ENCODE measurements around the gene SLC66A2. TPM values are rescaled to one million over a fixed set of nuclear protein-coding genes. Genes with fewer than 3 reads are reported as not detected.

SLC66A2 gene
- total RNA-seq, 1 donor from 2014 or later: 65.2 TPM

- intact Hi-C loops (cut with DNase I): no loop called here
- no peak for ATAC-seq
- DNase-seq (ENCODE audit: low spot score): peak; percentile 50
Observed at GRCh38 chr18:79912994-79913831, 38.2 kb downstream of the SLC66A2 start.

GRCh38 chr18:79912409-79912991, 39.0 kb downstream of the SLC66A2 start:
- no peak for ATAC-seq
- intact Hi-C loops (cut with DNase I): no loop called here
- no peak for DNase-seq (ENCODE audit: low spot score)

- no peak for ATAC-seq
- DNase-seq (ENCODE audit: low spot score): peak; percentile 56
- intact Hi-C loops (cut with DNase I): no loop called here
Observed at GRCh38 chr18:79911344-79912270, 39.8 kb downstream of the SLC66A2 start.

- intact Hi-C loops (cut with DNase I): no loop called here
- ATAC-seq: no peak
Observed at GRCh38 chr18:79910563-79911343, 40.7 kb downstream of the SLC66A2 start.

GRCh38 chr18:79906706-79907105, 44.7 kb downstream of the SLC66A2 start:
- ATAC-seq: no peak
- no peak for DNase-seq (ENCODE audit: low spot score)
- intact Hi-C loops (cut with DNase I): no loop called here

More at GRCh38 chr18:79910563-79911343, 40.7 kb downstream of the SLC66A2 start:
- no peak for DNase-seq (ENCODE audit: low spot score)

- intact Hi-C loops (cut with DNase I): no loop called here
- ATAC-seq (no peak), DNase-seq (ENCODE audit: low spot score) (no peak)
Observed at GRCh38 chr18:79905993-79906392, 45.5 kb downstream of the SLC66A2 start.

GRCh38 chr18:79905389-79905911, 46.0 kb downstream of the SLC66A2 start:
- intact Hi-C loops (cut with DNase I): no loop called here
- DNase-seq (ENCODE audit: low spot score): peak; percentile 52
- ATAC-seq: no peak

GRCh38 chr18:79904357-79905147, 46.9 kb downstream of the SLC66A2 start:
- ATAC-seq (peak; percentile 6), DNase-seq (ENCODE audit: low spot score) (peak; percentile 55)
- intact Hi-C loops (cut with DNase I): no loop called here

GRCh38 chr18:79903787-79904356, 47.6 kb downstream of the SLC66A2 start:
- ATAC-seq: no peak
- intact Hi-C loops (cut with DNase I): no loop called here
- DNase-seq (ENCODE audit: low spot score): peak; percentile 55

- intact Hi-C loops (cut with DNase I): no loop called here
- DNase-seq (ENCODE audit: low spot score) (peak; percentile 49), ATAC-seq (no peak)
Observed at GRCh38 chr18:79903071-79903635, 48.3 kb downstream of the SLC66A2 start.

GRCh38 chr18:79902640-79903039, 48.8 kb downstream of the SLC66A2 start:
- peak; percentile 13 for ATAC-seq
- intact Hi-C loops (cut with DNase I): no loop called here
- DNase-seq (ENCODE audit: low spot score): no peak

GRCh38 chr18:79902075-79902474, 49.4 kb downstream of the SLC66A2 start:
- ATAC-seq (peak; percentile 14), DNase-seq (ENCODE audit: low spot score) (no peak)
- intact Hi-C loops (cut with DNase I): no loop called here

- ATAC-seq: no peak
- intact Hi-C loops (cut with DNase I): no loop called here
- no peak for DNase-seq (ENCODE audit: low spot score)
Observed at GRCh38 chr18:79901665-79902064, 49.8 kb downstream of the SLC66A2 start.

GRCh38 chr18:79900610-79901570, 50.6 kb downstream of the SLC66A2 start:
- DNase-seq (ENCODE audit: low spot score): no peak
- peak; percentile 14 for ATAC-seq
- intact Hi-C loops (cut with DNase I): no loop called here

- intact Hi-C loops (cut with DNase I): no loop called here
- DNase-seq (ENCODE audit: low spot score) (no peak), ATAC-seq (no peak)
Observed at GRCh38 chr18:79899609-79900445, 51.6 kb downstream of the SLC66A2 start.
